AG04450 (cell line): ENCODE results near the gene APBA2. TPM values are rescaled to one million over a fixed set of nuclear protein-coding genes. Genes with fewer than 3 reads are reported as not detected.

Experiments
- CTCF ChIA-PET: fragments of 300-600, 350-600 bp; formaldehyde crosslinking; extraction: SDS; loops from one replicate; lab custom pipeline; 2022; ENCODE audit warnings: antibody characterized with exemption, inconsistent platforms; lab: Charles Lee
- POLR2A ChIA-PET: fragments of 350-600 bp; formaldehyde crosslinking; extraction: SDS; loops from one replicate; lab custom pipeline; 2021; ENCODE audit warnings: antibody characterized with exemption, inconsistent platforms; lab: Yijun Ruan, JAX
- DNase-seq: peaks from one replicate; pipeline ENCODE4 v3.0.0-alpha.2; 2011; ENCODE audit warnings: low read depth, low spot score
- H3K27ac ChIP-seq: one replicate; pipeline ENCODE4 v1.5.1; 2012; ENCODE audit warnings: low read depth, low read length, control low read depth
- H3K27me3 ChIP-seq: one replicate; pipeline ENCODE4 v1.6.0; 2012; ENCODE audit warnings: low read length; ENCODE audit not compliant: control insufficient read depth, insufficient read depth
- H3K4me3 ChIP-seq: 2 replicates; pipeline ENCODE4 v1.5.1; 2011; ENCODE audit warnings: mild to moderate bottlenecking, low read depth, low read length, control low read depth
- H3K9me3 ChIP-seq: 2 replicates; pipeline ENCODE4 v1.5.1; 2012; ENCODE audit warnings: low read length; ENCODE audit not compliant: control insufficient read depth, insufficient read depth
- CTCF ChIP-seq: IDR thresholded peaks from 2 replicates; pipeline ENCODE4 v1.5.1; 2011; ENCODE audit warnings: low read depth, low read length, control low read depth, inconsistent platforms
- polyA plus RNA-seq: library from polyadenylated mRNA; depleted of rRNA; stranded (reverse); fragments of >200 nt; gene quantifications from 2 replicates; pipeline ENCODE4 v1.2.3, GENCODE V29; 2011

APBA2 gene
- polyA plus RNA-seq, 1 experiment: 18.9 TPM

- CTCF ChIA-PET: interaction anchor here (1.3 to 2.0 kb wide), 2 partner anchors 32 to 34 kb away, joined by 5 to 6 read pairs; no protein-coding TSS in a partner anchor
Measured at GRCh38 chr15:29135702-29136646, 250.2 kb downstream of the APBA2 start.

GRCh38 chr15:29138260-29138659 is 252.5 kb downstream of the APBA2 start:
- H3K4me3 ChIP-seq: no peak overlapping the region
- ChIA-PET POLR2A (no interaction called here), CTCF (interaction anchor here (0.6 to 0.7 kb wide), 2 partner anchors 8 to 881 kb away, joined by 3 to 4 read pairs; no protein-coding TSS in a partner anchor)
- no peak for DNase-seq
- TF ChIP-seq CTCF: no peak
- no peak overlapping the region for H3K27ac ChIP-seq
- H3K27me3 ChIP-seq: peaks cover 3% of the 10 kb centered on the region
- no peaks in the 10 kb centered on the region; the same call in 1 of the 2 replicates for H3K9me3 ChIP-seq

More at GRCh38 chr15:29135702-29136646, 250.2 kb downstream of the APBA2 start:
- POLR2A ChIA-PET: no interaction called here
- no peak overlapping the region for H3K4me3 ChIP-seq
- no peak overlapping the region for H3K27ac ChIP-seq
- TF ChIP-seq CTCF: no peak
- peaks cover 3% of the 10 kb centered on the region for H3K27me3 ChIP-seq
- DNase-seq: no peak
- no peaks in the 10 kb centered on the region; the same call in 1 of the 2 replicates for H3K9me3 ChIP-seq

- no peak for DNase-seq
- Histone ChIP-seq H3K4me3 (no peak overlapping the region), H3K9me3 (no peaks in the 10 kb centered on the region; the same call in 1 of the 2 replicates), H3K27ac (no peak overlapping the region), H3K27me3 (peaks cover 3% of the 10 kb centered on the region)
- TF ChIP-seq CTCF: no peak
- ChIA-PET CTCF (interaction anchor here (0.8 to 2.5 kb wide), 16 partner anchors 8 to 555 kb away, joined by 3 to 28 read pairs (median 4); no protein-coding TSS in a partner anchor), POLR2A (no interaction called here)
Measured at GRCh38 chr15:29139072-29139471, 253.3 kb downstream of the APBA2 start.

- DNase-seq: no peak
- H3K4me3 ChIP-seq: no peak overlapping the region
- CTCF ChIA-PET: interaction anchor here (0.6 to 2.5 kb wide), 36 partner anchors 8 to 937 kb away, joined by 3 to 28 read pairs (median 3); no protein-coding TSS in a partner anchor
- peaks cover 3% of the 10 kb centered on the region for H3K27me3 ChIP-seq
- H3K27ac ChIP-seq: no peak overlapping the region
- peak; percentile 86 for TF ChIP-seq CTCF
- POLR2A ChIA-PET: no interaction called here
- H3K9me3 ChIP-seq: no peaks in the 10 kb centered on the region
Measured at GRCh38 chr15:29139540-29140459, 254.0 kb downstream of the APBA2 start.
